ENCODE results near the gene ZNF423. TPM values are rescaled to one million over a fixed set of nuclear protein-coding genes. Genes with fewer than 3 reads are reported as not detected.

Gene ZNF423
- total and polyA plus RNA-seq, 9 of the 15 experiments (the other 6 are each of a cell fraction or from before 2014, with no cell fraction given): not detected

DNA sequence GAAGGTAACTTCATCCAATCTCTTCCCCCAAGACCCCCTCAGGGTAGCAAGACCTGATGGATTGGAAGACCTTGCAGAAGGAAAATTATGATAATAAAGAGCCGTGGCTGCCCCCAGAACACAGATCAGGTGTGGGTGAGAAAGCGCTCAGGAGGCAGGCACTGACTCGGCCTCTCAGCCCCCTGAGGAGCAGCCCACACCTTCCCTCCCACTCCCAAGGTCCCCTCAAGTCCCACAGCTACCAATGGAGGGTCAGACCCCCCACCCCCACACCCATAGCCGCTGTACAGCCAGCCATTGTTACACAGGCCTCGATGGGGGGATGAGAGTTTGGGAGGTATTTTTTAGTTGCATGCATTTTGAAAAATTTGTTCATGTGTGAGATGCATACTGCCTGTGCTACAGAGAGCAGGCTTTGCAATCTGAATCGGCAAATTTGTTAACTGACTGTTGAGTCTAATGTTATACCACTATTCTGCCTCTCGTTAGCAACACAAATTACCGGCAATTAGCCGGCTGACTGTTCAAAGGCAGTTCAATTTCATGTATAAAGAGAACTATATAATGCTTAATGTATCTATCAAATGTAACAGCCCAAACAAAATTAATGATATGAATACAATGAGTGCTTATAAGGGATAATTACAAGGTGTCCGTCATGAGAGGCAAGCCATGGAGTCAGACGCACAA is 270.6 kb downstream of the ZNF423 start:
- Histone ChIP-seq H3K4me1 (replicated peaks in 1 of 2; ENCODE audit: control insufficient read depth in 2 of 2, insufficient read depth in 2 of 2, low read length in 2 of 2) (no peaks in the 10 kb centered on the region), H3K4me3 (no peak overlapping the region), H3K9ac (ENCODE audit: insufficient read depth in 1 of 2, low read depth in 2 of 2, low read length in 2 of 2) (no peak overlapping the region), H3K9me3 (replicated peaks; ENCODE audit: control insufficient read depth, insufficient read depth, low read depth, low read length) (no peaks in the 10 kb centered on the region), H3K4me2 (ENCODE audit: insufficient read depth, low read length) (no peak overlapping the region), H3K36me3 (ENCODE audit: control insufficient read depth, insufficient read depth, low read length) (no peaks in the 10 kb centered on the region), H4K20me1 (replicated peaks; ENCODE audit: control insufficient read depth, insufficient read depth, low read length) (no peaks in the 10 kb centered on the region), H3K9me1 (ENCODE audit: control insufficient read depth, insufficient read depth, low read length) (no peaks in the 10 kb centered on the region), H3K27ac (ENCODE audit: extremely low read depth, low read depth, low read length) (no peak overlapping the region), H3K27me3 (ENCODE audit: control insufficient read depth in 2 of 2, insufficient read depth in 2 of 2, low read length in 2 of 2) (peaks cover 17 to 48% of the 10 kb centered on the region in 2 experiments; a peak in 4 of 5 replicates), H2AFZ (ENCODE audit: low read depth, low read length) (no peak overlapping the region), H3K79me2 (ENCODE audit: control insufficient read depth, insufficient read depth, low read length) (no peaks in the 10 kb centered on the region)
- DNase-seq (ENCODE audit: extremely low read depth in 1 of 4, low spot score in 3 of 4) (no peak), FAIRE-seq (no peak), ATAC-seq (no peak)
- ChIA-PET POLR2A (no interaction called here), CTCF (ENCODE audit: low intra/inter-chr PET ratio) (no interaction called here)
- TF ChIP-seq CSDE1 (IDR thresholded peaks at IDR 0.05): no peak
- no peak for TF ChIP-seq RBM15 (IDR thresholded peaks at IDR 0.05; ENCODE audit: insufficient read depth, low read length)
- TF ChIP-seq, protein P1, sequence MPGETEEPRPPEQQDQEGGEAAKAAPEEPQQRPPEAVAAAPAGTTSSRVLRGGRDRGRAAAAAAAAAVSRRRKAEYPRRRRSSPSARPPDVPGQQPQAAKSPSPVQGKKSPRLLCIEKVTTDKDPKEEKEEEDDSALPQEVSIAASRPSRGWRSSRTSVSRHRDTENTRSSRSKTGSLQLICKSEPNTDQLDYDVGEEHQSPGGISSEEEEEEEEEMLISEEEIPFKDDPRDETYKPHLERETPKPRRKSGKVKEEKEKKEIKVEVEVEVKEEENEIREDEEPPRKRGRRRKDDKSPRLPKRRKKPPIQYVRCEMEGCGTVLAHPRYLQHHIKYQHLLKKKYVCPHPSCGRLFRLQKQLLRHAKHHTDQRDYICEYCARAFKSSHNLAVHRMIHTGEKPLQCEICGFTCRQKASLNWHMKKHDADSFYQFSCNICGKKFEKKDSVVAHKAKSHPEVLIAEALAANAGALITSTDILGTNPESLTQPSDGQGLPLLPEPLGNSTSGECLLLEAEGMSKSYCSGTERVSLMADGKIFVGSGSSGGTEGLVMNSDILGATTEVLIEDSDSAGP (CRISPR knock-in tag; IDR thresholded peaks at IDR 0.05): no peak
- in situ Hi-C loops (cut with MboI) (no loop called here), intact Hi-C loops (cut with micrococcal nuclease) (no loop called here)
- BruUV-seq (replicated peaks): no TSS peak
- under 1% methylated on average over 11 of the region's 11 CpGs for WGBS (ENCODE audit: insufficient coverage, low coverage, missing lambda C conversion rate)

GRCh38 chr16:49583911-49584310 is 272.0 kb downstream of the ZNF423 start:
- WGBS (ENCODE audit: insufficient coverage, low coverage, missing lambda C conversion rate): 2% methylated on average over 3 of the region's 3 CpGs
- Histone ChIP-seq H3K9me3 (replicated peaks; ENCODE audit: control insufficient read depth, insufficient read depth, low read depth, low read length) (no peaks in the 10 kb centered on the region), H3K9ac (ENCODE audit: insufficient read depth in 1 of 2, low read depth in 2 of 2, low read length in 2 of 2) (no peak overlapping the region), H3K36me3 (ENCODE audit: control insufficient read depth, insufficient read depth, low read length) (no peaks in the 10 kb centered on the region), H3K27me3 (ENCODE audit: control insufficient read depth in 2 of 2, insufficient read depth in 2 of 2, low read length in 2 of 2) (peaks cover 15 to 44% of the 10 kb centered on the region in 2 experiments; a peak in 4 of 5 replicates), H2AFZ (ENCODE audit: low read depth, low read length) (no peak overlapping the region), H3K4me1 (replicated peaks in 1 of 2; ENCODE audit: control insufficient read depth in 2 of 2, insufficient read depth in 2 of 2, low read length in 2 of 2) (no peaks in the 10 kb centered on the region), H3K9me1 (ENCODE audit: control insufficient read depth, insufficient read depth, low read length) (no peaks in the 10 kb centered on the region), H3K4me3 (no peak overlapping the region), H3K4me2 (ENCODE audit: insufficient read depth, low read length) (no peak overlapping the region), H4K20me1 (replicated peaks; ENCODE audit: control insufficient read depth, insufficient read depth, low read length) (no peaks in the 10 kb centered on the region), H3K27ac (ENCODE audit: extremely low read depth, low read depth, low read length) (no peak overlapping the region), H3K79me2 (ENCODE audit: control insufficient read depth, insufficient read depth, low read length) (no peaks in the 10 kb centered on the region)
- ChIA-PET CTCF (ENCODE audit: low intra/inter-chr PET ratio) (no interaction called here), POLR2A (interaction anchor here (0.6 kb wide), 2 partner anchors 24 to 646 kb away, joined by 4 read pairs; no protein-coding TSS in a partner anchor)
- no TSS peak for BruUV-seq (replicated peaks)
- FAIRE-seq: no peak
- in situ Hi-C loops (cut with MboI): no loop called here
- no peak for ATAC-seq
- intact Hi-C loops (cut with micrococcal nuclease): no loop called here
- no peak for DNase-seq (ENCODE audit: extremely low read depth in 1 of 4, low spot score in 3 of 4)
- TF ChIP-seq, protein P2, sequence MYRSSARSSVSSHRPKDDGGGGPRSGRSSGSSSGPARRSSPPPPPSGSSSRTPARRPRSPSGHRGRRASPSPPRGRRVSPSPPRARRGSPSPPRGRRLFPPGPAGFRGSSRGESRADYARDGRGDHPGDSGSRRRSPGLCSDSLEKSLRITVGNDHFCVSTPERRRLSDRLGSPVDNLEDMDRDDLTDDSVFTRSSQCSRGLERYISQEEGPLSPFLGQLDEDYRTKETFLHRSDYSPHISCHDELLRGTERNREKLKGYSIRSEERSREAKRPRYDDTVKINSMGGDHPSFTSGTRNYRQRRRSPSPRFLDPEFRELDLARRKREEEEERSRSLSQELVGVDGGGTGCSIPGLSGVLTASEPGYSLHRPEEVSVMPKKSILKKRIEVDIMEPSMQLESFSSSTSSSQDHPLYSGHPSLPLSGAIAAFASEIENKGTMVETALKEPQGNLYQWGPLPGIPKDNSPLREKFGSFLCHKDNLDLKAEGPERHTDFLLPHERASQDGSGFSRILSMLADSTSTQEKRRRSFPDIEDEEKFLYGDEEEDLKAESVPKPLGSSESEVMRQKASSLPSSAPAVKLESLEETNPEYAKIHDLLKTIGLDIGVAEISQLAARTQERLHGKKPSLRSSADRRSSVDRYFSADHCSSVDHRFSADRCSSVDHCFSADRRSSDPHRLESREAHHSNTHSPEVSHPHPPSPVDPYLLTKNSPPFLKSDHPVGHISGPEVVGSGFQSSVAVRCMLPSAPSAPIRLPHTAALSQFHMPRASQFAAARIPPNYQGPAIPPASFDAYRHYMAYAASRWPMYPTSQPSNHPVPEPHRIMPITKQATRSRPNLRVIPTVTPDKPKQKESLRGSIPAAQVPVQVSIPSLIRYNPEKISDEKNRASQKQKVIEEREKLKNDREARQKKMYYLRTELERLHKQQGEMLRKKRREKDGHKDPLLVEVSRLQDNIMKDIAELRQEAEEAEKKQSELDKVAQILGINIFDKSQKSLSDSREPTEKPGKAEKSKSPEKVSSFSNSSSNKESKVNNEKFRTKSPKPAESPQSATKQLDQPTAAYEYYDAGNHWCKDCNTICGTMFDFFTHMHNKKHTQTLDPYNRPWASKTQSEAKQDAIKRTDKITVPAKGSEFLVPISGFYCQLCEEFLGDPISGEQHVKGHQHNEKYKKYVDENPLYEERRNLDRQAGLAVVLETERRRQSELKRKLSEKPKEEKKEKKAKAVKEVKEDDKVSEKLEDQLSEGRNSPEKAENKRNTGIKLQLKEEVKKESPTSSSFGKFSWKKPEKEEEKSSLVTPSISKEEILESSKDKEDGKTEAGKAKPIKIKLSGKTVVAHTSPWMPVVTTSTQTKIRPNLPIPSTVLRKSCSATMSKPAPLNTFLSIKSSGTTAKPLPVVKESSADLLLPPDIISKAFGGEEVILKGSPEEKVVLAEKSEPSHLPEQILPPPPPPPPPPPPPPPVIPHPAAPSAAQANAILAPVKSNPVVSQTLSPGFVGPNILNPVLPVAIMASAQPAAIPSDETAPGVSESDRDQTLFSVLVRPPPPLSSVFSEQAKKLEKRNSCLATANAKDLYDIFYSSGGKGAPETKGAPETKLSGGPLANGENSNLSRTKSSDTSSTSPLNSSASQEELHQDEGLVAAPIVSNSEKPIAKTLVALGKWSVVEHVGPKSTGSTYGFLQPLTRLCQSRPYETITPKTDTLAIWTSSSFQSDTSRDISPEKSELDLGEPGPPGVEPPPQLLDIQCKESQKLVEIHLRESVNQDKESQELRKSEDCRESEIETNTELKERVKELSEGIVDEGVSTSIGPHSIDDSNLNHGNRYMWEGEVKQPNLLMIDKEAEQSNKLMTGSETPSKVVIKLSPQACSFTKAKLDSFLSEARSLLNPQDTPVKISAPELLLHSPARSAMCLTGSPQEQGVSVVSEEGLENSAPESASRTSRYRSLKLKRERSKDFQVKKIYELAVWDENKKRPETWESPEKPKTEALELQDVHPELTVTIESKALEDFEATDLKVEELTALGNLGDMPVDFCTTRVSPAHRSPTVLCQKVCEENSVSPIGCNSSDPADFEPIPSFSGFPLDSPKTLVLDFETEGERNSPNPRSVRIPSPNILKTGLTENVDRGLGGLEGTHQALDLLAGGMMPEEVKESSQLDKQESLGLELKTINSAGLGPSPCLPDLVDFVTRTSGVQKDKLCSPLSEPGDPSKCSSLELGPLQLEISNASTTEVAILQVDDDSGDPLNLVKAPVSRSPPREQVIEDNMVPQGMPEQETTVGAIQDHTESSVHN (IDR thresholded peaks at IDR 0.05; ENCODE audit: borderline replicate concordance in 1 of 2, low read depth in 1 of 2): no peak
- no peak for TF ChIP-seq BCL6 (CRISPR knock-in tag; IDR thresholded peaks at IDR 0.05)
